ENCODE data around the gene NOLC1.

DNA sequence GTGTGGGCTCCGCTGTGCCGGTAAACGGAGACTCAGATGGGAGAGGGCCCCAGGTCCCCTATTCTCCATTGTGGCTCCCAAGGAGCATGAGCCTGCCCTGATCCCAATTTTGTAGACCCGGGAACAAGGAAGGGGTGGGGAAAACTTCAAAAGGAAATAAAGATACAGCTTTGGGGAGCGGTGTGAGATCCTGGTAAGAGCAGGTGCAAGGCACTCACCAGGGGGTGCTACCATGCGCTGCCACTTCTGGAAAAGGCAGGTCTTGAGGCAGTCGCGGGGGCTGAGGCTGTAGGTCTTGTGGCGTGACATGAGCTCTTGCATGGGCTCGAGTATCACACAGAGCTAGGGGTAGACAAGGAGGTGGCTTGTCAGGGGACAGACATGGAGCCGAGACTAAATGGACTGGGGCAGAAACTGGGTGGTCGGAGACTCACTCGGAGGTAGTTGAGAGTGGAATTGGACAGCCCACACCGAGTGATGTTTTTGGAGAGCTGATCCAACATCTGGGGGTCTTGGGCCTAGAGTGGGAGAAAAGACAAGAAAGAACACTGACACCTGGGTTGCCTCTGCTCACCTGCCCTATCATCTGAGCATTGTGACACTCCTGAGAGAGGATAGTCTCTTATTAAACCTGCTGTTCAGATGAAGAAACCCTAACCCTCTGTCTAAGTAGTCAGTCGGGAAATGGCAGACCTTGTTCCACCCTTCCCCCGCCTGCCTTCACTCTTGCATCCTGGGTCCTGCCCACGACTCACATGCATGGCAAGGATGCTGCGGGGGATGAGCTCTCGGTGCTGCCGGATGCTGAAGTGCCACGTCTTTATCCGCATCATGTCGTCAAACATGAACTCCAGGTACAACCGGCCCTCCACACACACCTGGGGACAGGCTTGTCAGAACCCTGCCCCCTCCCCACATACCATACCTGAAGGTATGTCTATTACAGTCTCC lies 42.7 kb upstream of the NOLC1 start:
- TF ChIP-seq, protein P1, sequence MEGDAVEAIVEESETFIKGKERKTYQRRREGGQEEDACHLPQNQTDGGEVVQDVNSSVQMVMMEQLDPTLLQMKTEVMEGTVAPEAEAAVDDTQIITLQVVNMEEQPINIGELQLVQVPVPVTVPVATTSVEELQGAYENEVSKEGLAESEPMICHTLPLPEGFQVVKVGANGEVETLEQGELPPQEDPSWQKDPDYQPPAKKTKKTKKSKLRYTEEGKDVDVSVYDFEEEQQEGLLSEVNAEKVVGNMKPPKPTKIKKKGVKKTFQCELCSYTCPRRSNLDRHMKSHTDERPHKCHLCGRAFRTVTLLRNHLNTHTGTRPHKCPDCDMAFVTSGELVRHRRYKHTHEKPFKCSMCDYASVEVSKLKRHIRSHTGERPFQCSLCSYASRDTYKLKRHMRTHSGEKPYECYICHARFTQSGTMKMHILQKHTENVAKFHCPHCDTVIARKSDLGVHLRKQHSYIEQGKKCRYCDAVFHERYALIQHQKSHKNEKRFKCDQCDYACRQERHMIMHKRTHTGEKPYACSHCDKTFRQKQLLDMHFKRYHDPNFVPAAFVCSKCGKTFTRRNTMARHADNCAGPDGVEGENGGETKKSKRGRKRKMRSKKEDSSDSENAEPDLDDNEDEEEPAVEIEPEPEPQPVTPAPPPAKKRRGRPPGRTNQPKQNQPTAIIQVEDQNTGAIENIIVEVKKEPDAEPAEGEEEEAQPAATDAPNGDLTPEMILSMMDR (IDR thresholded peaks at IDR 0.05; ENCODE audit: borderline replicate concordance, extremely low read depth, low read length, poor library complexity, severe bottlenecking) = no peak
- TF ChIP-seq EZH2 (IDR thresholded peaks at IDR 0.05; ENCODE audit: borderline replicate concordance, low read depth, low read length, severe bottlenecking) = no peak

All from DND-41 (cell line).